ENCODE results near the gene SLC25A29. TPM values are rescaled to one million over a fixed set of nuclear protein-coding genes. Genes with fewer than 3 reads are reported as not detected.
A peak's percentile ranks its signal among the peaks of the same experiment; 100 is the strongest.

SLC25A29 gene
- total and polyA plus RNA-seq, 2 of the 13 experiments (the other 11 are each of a cell fraction or from before 2014, with no cell fraction given) = 12.2 to 17.2 TPM

- in situ Hi-C loops (cut with HindIII; ENCODE audit: extremely low pct_ligation_motif_present, low pct_unique_long_range_greater_than_20kb) (no loop called here), intact Hi-C loops (cut with micrococcal nuclease; ENCODE audit: unreplicated experiment) (loop anchor here (2.0 kb wide), 1 partner anchor 14 kb away; no protein-coding TSS in a partner anchor)
- BruUV-seq (replicated peaks) = no TSS peak
- Histone ChIP-seq H3K27ac (ENCODE audit: extremely low read length, insufficient read depth, low read length) (peak overlapping the region; percentile 86), H4K20me1 (ENCODE audit: insufficient read depth, low read length) (no peaks in the 10 kb centered on the region), H3K4me2 (ENCODE audit: low read depth, low read length) (peak overlapping the region; percentile 61), H3K9me3 (ENCODE audit: low read length) (no peaks in the 10 kb centered on the region), H3K4me1 (ENCODE audit: insufficient read depth, low read length) (peaks cover 75% of the 10 kb centered on the region), H3K79me2 (ENCODE audit: insufficient read depth, low read length) (no peaks in the 10 kb centered on the region), H3K4me3 (replicated peaks in 1 of 3; ENCODE audit: insufficient read depth in 1 of 3, low read depth in 2 of 3, low read length in 3 of 3) (peak overlapping the region in 1 of 3 experiments; percentile 54; a peak in 2 of 6 replicates), H3K27me3 (ENCODE audit: control insufficient read depth in 1 of 2, insufficient read depth in 2 of 2, low read length in 2 of 2) (no peaks in the 10 kb centered on the region), H3K36me3 (replicated peaks in 1 of 2; ENCODE audit: control insufficient read depth in 1 of 2, insufficient read depth in 2 of 2, low read length in 2 of 2) (no peaks in the 10 kb centered on the region; a peak in 1 of 5 replicates), H3K9ac (ENCODE audit: insufficient read depth, low read depth, low read length) (peak overlapping the region; percentile 60), H2AFZ (ENCODE audit: low read length) (no peak overlapping the region)
- peak; percentile 86 for DNase-seq (ENCODE audit: low spot score)
- CTCF ChIA-PET (ENCODE audit: low intra/inter-chr PET ratio, low total read pairs) = no interaction called here
- FAIRE-seq = peak; percentile 95
- 23% methylated on average over 5 of the region's 12 CpGs for WGBS (ENCODE audit: low lambda C conversion rate)
- POLR2A ChIA-PET = interaction anchor here (0.9 to 1.7 kb wide), 7 partner anchors 11 to 97 kb away, joined by 3 to 8 read pairs (median 6); partner anchors contain the start of gene SLC25A29
- ATAC-seq = peak; percentile 76
- no peak for TF ChIP-seq ATF6 (CRISPR knock-in tag; conservative IDR thresholded peaks at IDR 0.05)
- no peak for TF ChIP-seq ZNF382 (CRISPR knock-in tag; IDR thresholded peaks at IDR 0.05; ENCODE audit: borderline replicate concordance)
- no peak for TF ChIP-seq THAP7 (CRISPR knock-in tag; IDR thresholded peaks at IDR 0.05)
- TF ChIP-seq ZFP91 (CRISPR knock-in tag; IDR thresholded peaks at IDR 0.05; ENCODE audit: borderline replicate concordance) = peak; percentile 67
- TF ChIP-seq U2AF2 (IDR thresholded peaks at IDR 0.05; ENCODE audit: low read depth, low read length) = no peak
- no peak for TF ChIP-seq REL (CRISPR knock-in tag; conservative IDR thresholded peaks at IDR 0.05)
- no peak for TF ChIP-seq ZNF256 (CRISPR knock-in tag; conservative IDR thresholded peaks at IDR 0.05)
- TF ChIP-seq RBM39 (IDR thresholded peaks at IDR 0.05; ENCODE audit: low read depth, low read length, poor library complexity, severe bottlenecking) = no peak
- peak; percentile 94 for TF ChIP-seq HNF4G (IDR thresholded peaks at IDR 0.05; ENCODE audit: borderline replicate concordance, low read depth, low read length)
- peak; percentile 66; the same call in 1 of the 2 replicates for TF ChIP-seq HNF4G (CRISPR knock-in tag; IDR thresholded peaks at IDR 0.05; ENCODE audit: borderline replicate concordance, low read depth)
- TF ChIP-seq ZNF605 (CRISPR knock-in tag; IDR thresholded peaks at IDR 0.05) = peak; percentile 71; the same call in 1 of the 2 replicates
- peak; percentile 73; the same call in 1 of the 2 replicates for TF ChIP-seq ZBTB20 (CRISPR knock-in tag; IDR thresholded peaks at IDR 0.05; ENCODE audit: borderline replicate concordance, low read depth)
- TF ChIP-seq ZNF558 (CRISPR knock-in tag; IDR thresholded peaks at IDR 0.05; ENCODE audit: borderline replicate concordance) = no peak; the same call in 1 of the 2 replicates
- TF ChIP-seq TCF7L2 (IDR thresholded peaks at IDR 0.05; ENCODE audit: low read depth, low read length) = no peak
- TF ChIP-seq, protein P1, sequence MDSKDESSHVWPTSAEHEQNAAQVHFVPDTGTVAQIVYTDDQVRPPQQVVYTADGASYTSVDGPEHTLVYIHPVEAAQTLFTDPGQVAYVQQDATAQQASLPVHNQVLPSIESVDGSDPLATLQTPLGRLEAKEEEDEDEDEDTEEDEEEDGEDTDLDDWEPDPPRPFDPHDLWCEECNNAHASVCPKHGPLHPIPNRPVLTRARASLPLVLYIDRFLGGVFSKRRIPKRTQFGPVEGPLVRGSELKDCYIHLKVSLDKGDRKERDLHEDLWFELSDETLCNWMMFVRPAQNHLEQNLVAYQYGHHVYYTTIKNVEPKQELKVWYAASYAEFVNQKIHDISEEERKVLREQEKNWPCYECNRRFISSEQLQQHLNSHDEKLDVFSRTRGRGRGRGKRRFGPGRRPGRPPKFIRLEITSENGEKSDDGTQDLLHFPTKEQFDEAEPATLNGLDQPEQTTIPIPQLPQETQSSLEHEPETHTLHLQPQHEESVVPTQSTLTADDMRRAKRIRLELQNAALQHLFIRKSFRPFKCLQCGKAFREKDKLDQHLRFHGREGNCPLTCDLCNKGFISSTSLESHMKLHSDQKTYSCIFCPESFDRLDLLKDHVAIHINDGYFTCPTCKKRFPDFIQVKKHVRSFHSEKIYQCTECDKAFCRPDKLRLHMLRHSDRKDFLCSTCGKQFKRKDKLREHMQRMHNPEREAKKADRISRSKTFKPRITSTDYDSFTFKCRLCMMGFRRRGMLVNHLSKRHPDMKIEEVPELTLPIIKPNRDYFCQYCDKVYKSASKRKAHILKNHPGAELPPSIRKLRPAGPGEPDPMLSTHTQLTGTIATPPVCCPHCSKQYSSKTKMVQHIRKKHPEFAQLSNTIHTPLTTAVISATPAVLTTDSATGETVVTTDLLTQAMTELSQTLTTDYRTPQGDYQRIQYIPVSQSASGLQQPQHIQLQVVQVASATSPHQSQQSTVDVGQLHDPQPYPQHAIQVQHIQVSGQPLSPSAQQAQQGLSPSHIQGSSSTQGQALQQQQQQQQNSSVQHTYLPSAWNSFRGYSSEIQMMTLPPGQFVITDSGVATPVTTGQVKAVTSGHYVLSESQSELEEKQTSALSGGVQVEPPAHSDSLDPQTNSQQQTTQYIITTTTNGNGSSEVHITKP (CRISPR knock-in tag; IDR thresholded peaks at IDR 0.05; ENCODE audit: low read depth) = no peak
These were observed 15.5 kb downstream of the SLC25A29 start for GRCh38 chr14:100290607-100291304.
